Psoas muscle (tissue), 8 donors: ENCODE data around the gene SREBF1. TPM values are rescaled to one million over a fixed set of nuclear protein-coding genes. Genes with fewer than 3 reads are reported as not detected.
A peak's percentile ranks its signal among the peaks of the same experiment; 100 is the strongest.

Source experiments
- ATAC-seq, 4 donors: fragments of 200-7000 bp; cut with Tn5 transposase; one replicate each; pipeline ENCODE4 v1.9.1; 2020; ENCODE audit warnings: moderate library complexity in 3 of 4, mild to moderate bottlenecking in 2 of 4
- DNase-seq, 2 donors: peaks; one replicate each; pipeline ENCODE4 v3.0.0-alpha.2; 2020
- H3K27ac ChIP-seq: fragments of 200-600 bp; one replicate; pipeline ENCODE4 v1.8.0; 2022
- H3K27me3 ChIP-seq, 3 donors: fragments of 200-600 bp in 1 of 3; one replicate each; pipeline versions ENCODE4 v1.6.1 to v1.8.0; 2013 to 2022; ENCODE audit warnings: low read length in 2 of 3, mild to moderate bottlenecking in 2 of 3, moderate library complexity in 1 of 3; ENCODE audit not compliant: insufficient read depth in 3 of 3
- H3K36me3 ChIP-seq, 2 donors: fragments of 200-600 bp in 1 of 2; one replicate each; pipeline versions ENCODE4 v1.6.1 to v1.8.0; 2013 to 2022; ENCODE audit warnings: low read depth in 1 of 2, mild to moderate bottlenecking in 1 of 2, moderate library complexity in 1 of 2; ENCODE audit not compliant: insufficient read depth in 1 of 2
- H3K4me1 ChIP-seq: fragments of 200-600 bp; one replicate; pipeline ENCODE4 v1.8.0; 2022
- H3K4me3 ChIP-seq: fragments of 200-600 bp; one replicate; pipeline ENCODE4 v1.8.0; 2022; ENCODE audit warnings: mild to moderate bottlenecking
- H3K9me3 ChIP-seq: fragments of 200-600 bp; one replicate; pipeline ENCODE4 v1.8.0; 2022
- CTCF ChIP-seq: fragments of 200-600 bp; IDR thresholded peaks from one replicate; pipeline ENCODE4 v1.8.0; 2022; ENCODE audit warnings: antibody characterized with exemption
- WGBS, 3 donors: extraction: QIAGEN DNeasy Blood & Tissue Kit; methylation state at CpG; one replicate each; pipeline versions ENCODE4 v1.1.6 to v1.1.7; 2013; 5-methylcytosine and 5-hydroxymethylcytosine counted together
- intact Hi-C, 2 donors: fragments of 100-400 bp; cut with DNase I; formaldehyde crosslinking; loops; one replicate each; pipeline versions ENCODE4 v1.11.0 to v1.14.2; 2022
- polyA plus RNA-seq, 3 donors: library from polyadenylated mRNA; stranded (reverse); fragments of 200-250 nt; gene quantifications; one replicate each; pipeline ENCODE4 v1.2.3, GENCODE V29; 2013
- total RNA-seq, 4 donors: library from RNA; stranded (reverse); fragmentation: NEBNext Ultra II Directional in 2 of 4; extraction: Animal tissue kit (Norgen Biotek cat#: 25700) in 2 of 4; gene quantifications; one replicate each; pipeline versions ENCODE4 v1.2.1 to v1.2.4, GENCODE V29; 2021 to 2023
- donor health status: healthy with polysubstance abuse.
- donor health status: DM: no; HTN: no; CAD: no; lungs with moderate emphysema.
- donor health status: Bipolar disorder and iron deficiency.
- donor health status: healthy.
- donor health status: DM: yes; HTN: yes; CAD: no.
- donor health status: DM: no; HTN: no; CAD: no.
- donor health status: DM: no; HTN: no; CAD: no.
- donor health status: DM: yes; HTN: yes; CAD: no.

SREBF1 gene
- total and polyA plus RNA-seq, 7 donors = 6.2 to 43.0 (median 19.2) TPM

- Histone ChIP-seq H3K27ac (no peak overlapping the region), H3K4me1 (peaks cover 6% of the 10 kb centered on the region), H3K9me3 (no peaks in the 10 kb centered on the region), H3K4me3 (no peak overlapping the region), H3K27me3 (no peaks in the 10 kb centered on the region), H3K36me3 (peaks cover 0 to 14% of the 10 kb centered on the region in 2 donors)
- DNase-seq (no peak), ATAC-seq (no peak)
- intact Hi-C loops = no loop called here
- no peak for TF ChIP-seq CTCF
- WGBS, 3 donors = 71 to 96% (median 76%) methylated on average over 4 of the region's 4 CpGs
Observed at GRCh38 chr17:17806035-17806434, 30.8 kb downstream of the SREBF1 start.

- WGBS, 3 donors = 34 to 53% (median 43%) methylated on average over 9 of the region's 9 CpGs
- peak overlapping the region; percentile 38 for H3K27ac ChIP-seq
- H3K27me3 ChIP-seq = no peaks in the 10 kb centered on the region
- no peak for TF ChIP-seq CTCF
- peak; percentile 28 to 60 (median 46) for ATAC-seq
- no peak for DNase-seq
- intact Hi-C loops = no loop called here
- no peaks in the 10 kb centered on the region for H3K9me3 ChIP-seq
- H3K4me3 ChIP-seq = no peak overlapping the region
- H3K4me1 ChIP-seq = peaks cover 6% of the 10 kb centered on the region
- peaks cover 0 to 9% of the 10 kb centered on the region in 2 donors for H3K36me3 ChIP-seq
Observed at GRCh38 chr17:17805575-17805974, 31.2 kb downstream of the SREBF1 start.

GRCh38 chr17:17804007-17804406 lies 32.8 kb downstream of the SREBF1 start:
- H3K4me3 ChIP-seq = no peak overlapping the region
- DNase-seq = no peak
- no peak for TF ChIP-seq CTCF
- no peaks in the 10 kb centered on the region for H3K27me3 ChIP-seq
- no peak overlapping the region for H3K27ac ChIP-seq
- H3K36me3 ChIP-seq = peaks cover 0 to 8% of the 10 kb centered on the region in 2 donors
- H3K9me3 ChIP-seq = no peaks in the 10 kb centered on the region
- intact Hi-C loops = no loop called here
- peaks cover 6% of the 10 kb centered on the region for H3K4me1 ChIP-seq
- WGBS, 3 donors = 97 to 98% (median 97%) methylated on average over 3 of the region's 3 CpGs
- ATAC-seq = no peak

- WGBS, 3 donors = 88 to 93% (median 90%) methylated on average over 13 of the region's 13 CpGs
- no peaks in the 10 kb centered on the region for H3K27me3 ChIP-seq
- no peak for TF ChIP-seq CTCF
- ATAC-seq (no peak), DNase-seq (no peak)
- no peak overlapping the region for H3K27ac ChIP-seq
- peaks cover 0 to 17% of the 10 kb centered on the region in 2 donors for H3K36me3 ChIP-seq
- H3K4me1 ChIP-seq = peaks cover 6% of the 10 kb centered on the region
- H3K9me3 ChIP-seq = no peaks in the 10 kb centered on the region
- H3K4me3 ChIP-seq = no peak overlapping the region
- intact Hi-C loops = no loop called here
Observed at GRCh38 chr17:17801800-17802481, 34.8 kb downstream of the SREBF1 start.
